Tibial artery (tissue), 4 donors: Measurements from ENCODE around the gene ZNF891.

Source experiments
- DNase-seq, 2 donors: peaks; one replicate each; pipeline ENCODE4 v3.0.0-alpha.2; 2019
- H3K27ac ChIP-seq, 2 donors: fragments of 200-600 bp; sonication (generic) in 1 of 2; 1 replicate in 1 of 2; 2 replicates in 1 of 2; pipeline ENCODE4 v1.5.1; 2018 to 2019; ENCODE audit warnings: mild to moderate bottlenecking in 1 of 2
- H3K27me3 ChIP-seq, 2 donors: fragments of 200-600 bp; sonication (generic) in 1 of 2; one replicate each; pipeline versions ENCODE4 v1.5.1 to v1.6.0; 2016 to 2019
- H3K36me3 ChIP-seq, 3 donors: fragments of 200-600 bp; sonication (generic) in 2 of 3; one replicate each; pipeline ENCODE4 v1.5.1; 2016 to 2019; ENCODE audit warnings: mild to moderate bottlenecking in 2 of 3
- H3K4me1 ChIP-seq, 4 donors: fragments of 200-600 bp; sonication (generic) in 2 of 4; 1 replicate in 3 of 4; 2 replicates in 1 of 4; pipeline ENCODE4 v1.5.1; 2016 to 2019
- H3K4me3 ChIP-seq, 2 donors: fragments of 200-600 bp; sonication (generic) in 1 of 2; 1 replicate in 1 of 2; 2 replicates in 1 of 2; pipeline ENCODE4 v1.5.1; 2018 to 2019; ENCODE audit warnings: mild to moderate bottlenecking in 2 of 2
- H3K9me3 ChIP-seq, 3 donors: fragments of 200-600 bp; sonication (generic) in 1 of 3; one replicate each; pipeline ENCODE4 v1.5.1; 2016 to 2019
- CTCF ChIP-seq, 2 experiments: fragments of 200-600 bp in 1 of 2; fragments of 450-650 bp in 1 of 2; IDR thresholded peaks; one replicate each; pipeline ENCODE4 v1.5.1; 2017 to 2019; ENCODE audit warnings: antibody characterized with exemption in 2 of 2, mild to moderate bottlenecking in 1 of 2, moderate library complexity in 1 of 2
- intact Hi-C: fragments of 100-400 bp; cut with DNase I; formaldehyde crosslinking; loops from one replicate; pipeline ENCODE4 v1.15.0; 2023; ENCODE audit warnings: low total_unique reads

ZNF891 gene

GRCh38 chr12:133120385-133121191 is 9.5 kb downstream of the ZNF891 start:
- Histone ChIP-seq H3K27ac (no peak overlapping the region), H3K27me3 (no peaks in the 10 kb centered on the region), H3K9me3 (peaks cover 27 to 98% (median 97%) of the 10 kb centered on the region in 3 donors), H3K4me1 (no peaks in the 10 kb centered on the region), H3K4me3 (no peak overlapping the region), H3K36me3 (peaks cover 71 to 100% (median 98%) of the 10 kb centered on the region in 3 donors)
- no peak for TF ChIP-seq CTCF (IDR thresholded peaks at IDR 0.05)
- no peak for DNase-seq
- intact Hi-C loops: no loop called here

GRCh38 chr12:133108150-133108549 is 21.9 kb downstream of the ZNF891 start:
- DNase-seq: no peak
- intact Hi-C loops: no loop called here
- H3K36me3 ChIP-seq: peaks cover 69 to 92% (median 90%) of the 10 kb centered on the region in 3 donors
- no peak overlapping the region for H3K4me3 ChIP-seq
- H3K27ac ChIP-seq: no peak overlapping the region
- H3K27me3 ChIP-seq: no peaks in the 10 kb centered on the region
- no peak for TF ChIP-seq CTCF (IDR thresholded peaks at IDR 0.05)
- peaks cover 21 to 97% (median 95%) of the 10 kb centered on the region in 3 donors for H3K9me3 ChIP-seq
- H3K4me1 ChIP-seq: no peaks in the 10 kb centered on the region

- TF ChIP-seq CTCF (IDR thresholded peaks at IDR 0.05): no peak
- intact Hi-C loops: no loop called here
- no peak for DNase-seq
- no peak overlapping the region for H3K27ac ChIP-seq
- no peak overlapping the region for H3K4me3 ChIP-seq
- peaks cover 79 to 94% (median 93%) of the 10 kb centered on the region in 3 donors for H3K36me3 ChIP-seq
- H3K27me3 ChIP-seq: no peaks in the 10 kb centered on the region
- H3K9me3 ChIP-seq: peaks cover 29 to 99% (median 97%) of the 10 kb centered on the region in 3 donors
- H3K4me1 ChIP-seq: no peaks in the 10 kb centered on the region
These were observed 23.0 kb downstream of the ZNF891 start for GRCh38 chr12:133107121-133107520.

- H3K27ac ChIP-seq: no peak overlapping the region
- intact Hi-C loops: no loop called here
- no peak for TF ChIP-seq CTCF (IDR thresholded peaks at IDR 0.05)
- no peak for DNase-seq
- peaks cover 88 to 100% (median 99%) of the 10 kb centered on the region in 3 donors for H3K36me3 ChIP-seq
- no peaks in the 10 kb centered on the region for H3K27me3 ChIP-seq
- no peak overlapping the region for H3K4me3 ChIP-seq
- H3K9me3 ChIP-seq: peaks cover 29 to 100% (median 99%) of the 10 kb centered on the region in 3 donors
- H3K4me1 ChIP-seq: no peaks in the 10 kb centered on the region
These were observed 23.8 kb downstream of the ZNF891 start for GRCh38 chr12:133106253-133106652.

- no peak for DNase-seq
- intact Hi-C loops: no loop called here
- peaks cover 29 to 100% (median 99%) of the 10 kb centered on the region in 3 donors for H3K9me3 ChIP-seq
- H3K27ac ChIP-seq: no peak overlapping the region
- peaks cover 92 to 100% (median 100%) of the 10 kb centered on the region in 3 donors for H3K36me3 ChIP-seq
- H3K27me3 ChIP-seq: no peaks in the 10 kb centered on the region
- H3K4me1 ChIP-seq: no peaks in the 10 kb centered on the region
- H3K4me3 ChIP-seq: no peak overlapping the region
- no peak for TF ChIP-seq CTCF (IDR thresholded peaks at IDR 0.05)
These were observed 24.5 kb downstream of the ZNF891 start for GRCh38 chr12:133105620-133106019.
